Trophoblast cell (in vitro differentiated cells and primary cell): ENCODE results near the gene BCL10.

ENCODE experiments used
- DNase-seq, 2 donors: peaks; one replicate each; pipeline ENCODE4 v3.0.0-alpha.2; 2016
- H2AFZ ChIP-seq: 2 replicates; pipeline ENCODE4 v1.6.1; 2013; ENCODE audit warnings: low read length, moderate library complexity, mild to moderate bottlenecking; ENCODE audit not compliant: insufficient read depth, poor library complexity
- H2AK5ac ChIP-seq: 2 replicates; pipeline ENCODE4 v1.6.1; 2013; ENCODE audit warnings: mild to moderate bottlenecking, low read length
- H2BK120ac ChIP-seq: 2 replicates; pipeline ENCODE4 v1.6.1; 2013; ENCODE audit warnings: low read length, mild to moderate bottlenecking, moderate library complexity; ENCODE audit not compliant: insufficient read depth, poor library complexity
- H2BK12ac ChIP-seq: 2 replicates; pipeline ENCODE4 v1.6.1; 2013; ENCODE audit warnings: mild to moderate bottlenecking, low read length, moderate library complexity
- H2BK5ac ChIP-seq: 2 replicates; pipeline ENCODE4 v1.6.1; 2013; ENCODE audit warnings: low read length, low read depth, moderate library complexity, mild to moderate bottlenecking; ENCODE audit not compliant: poor library complexity
- H3K14ac ChIP-seq: 2 replicates; pipeline ENCODE4 v1.6.1; 2013; ENCODE audit warnings: mild to moderate bottlenecking, low read length
- H3K18ac ChIP-seq: 2 replicates; pipeline ENCODE4 v1.6.1; 2013; ENCODE audit warnings: mild to moderate bottlenecking, low read length
- H3K23ac ChIP-seq: 2 replicates; pipeline ENCODE4 v1.6.1; 2013; ENCODE audit warnings: low read length
- H3K27ac ChIP-seq: 2 replicates; pipeline ENCODE4 v1.5.1; 2013; ENCODE audit warnings: low read depth, mild to moderate bottlenecking, inconsistent platforms, low read length, moderate library complexity
- H3K27me3 ChIP-seq: 2 replicates; pipeline ENCODE4 v1.6.1; 2013; ENCODE audit warnings: inconsistent platforms, mild to moderate bottlenecking, low read length, moderate library complexity; ENCODE audit not compliant: insufficient read depth
- H3K36me3 ChIP-seq, 2 experiments: 1 replicate in 1 of 2; 2 replicates in 1 of 2; pipeline ENCODE4 v1.6.1; 2013; ENCODE audit warnings: low read length in 2 of 2, mild to moderate bottlenecking in 2 of 2, moderate library complexity in 1 of 2; ENCODE audit not compliant: insufficient read depth in 2 of 2, control insufficient read depth in 1 of 2
- H3K4ac ChIP-seq: 2 replicates; pipeline ENCODE4 v1.6.1; 2013; ENCODE audit warnings: low read depth, mild to moderate bottlenecking, low read length, moderate library complexity
- H3K4me1 ChIP-seq, 2 experiments: 1 replicate in 1 of 2; 2 replicates in 1 of 2; pipeline ENCODE4 v1.6.1; 2013; ENCODE audit warnings: low read length in 2 of 2, mild to moderate bottlenecking in 2 of 2, moderate library complexity in 1 of 2; ENCODE audit not compliant: insufficient read depth in 2 of 2, control insufficient read depth in 1 of 2
- H3K4me2 ChIP-seq: 2 replicates; pipeline ENCODE4 v1.6.1; 2013; ENCODE audit warnings: inconsistent platforms, mild to moderate bottlenecking, low read length, moderate library complexity
- H3K4me3 ChIP-seq: 2 replicates; pipeline ENCODE4 v1.5.1; 2013; ENCODE audit warnings: mild to moderate bottlenecking, low read depth, low read length, inconsistent platforms
- H3K79me1 ChIP-seq: one replicate; pipeline ENCODE4 v1.6.1; 2013; ENCODE audit warnings: low read length
- H3K79me2 ChIP-seq: 2 replicates; pipeline ENCODE4 v1.6.1; 2013; ENCODE audit warnings: low read length, mild to moderate bottlenecking; ENCODE audit not compliant: control insufficient read depth, insufficient read depth, poor library complexity
- H3K9ac ChIP-seq: 2 replicates; pipeline ENCODE4 v1.6.1; 2013; ENCODE audit warnings: mild to moderate bottlenecking, low read length
- H3K9me3 ChIP-seq: 2 replicates; pipeline ENCODE4 v1.6.1; 2013; ENCODE audit warnings: low read depth, mild to moderate bottlenecking, control low read depth, inconsistent platforms, low read length; ENCODE audit not compliant: insufficient read depth
- H4K12ac ChIP-seq: 2 replicates; pipeline ENCODE4 v1.6.1; 2013; ENCODE audit warnings: low read depth, mild to moderate bottlenecking, low read length, moderate library complexity
- H4K8ac ChIP-seq: 2 replicates; pipeline ENCODE4 v1.6.1; 2013; ENCODE audit warnings: low read depth, mild to moderate bottlenecking, low read length, moderate library complexity
- H4K91ac ChIP-seq: one replicate; pipeline ENCODE4 v1.6.1; 2013; ENCODE audit warnings: low read depth, mild to moderate bottlenecking, low read length, moderate library complexity
- WGBS: extraction: QIAGEN DNeasy Blood & Tissue Kit; methylation state at CpG from one replicate; pipeline ENCODE4 v1.1.7; 2013; ENCODE audit warnings: missing lambda C conversion rate; ENCODE audit not compliant: insufficient read length, insufficient coverage; ENCODE audit errors: extremely low coverage; 5-methylcytosine and 5-hydroxymethylcytosine counted together

The BCL10 gene

GRCh38 chr1:85279458-85280080 is 3.1 kb upstream of the BCL10 start:
- H2BK12ac ChIP-seq, result no peak overlapping the region
- H3K4me1 ChIP-seq, result peaks cover 6% of the 10 kb centered on the region in 2 experiments
- peak overlapping the region; percentile 11 for H3K14ac ChIP-seq
- H3K36me3 ChIP-seq, result no peaks in the 10 kb centered on the region
- H3K4me3 ChIP-seq, result no peak overlapping the region
- H3K9me3 ChIP-seq, result no peaks in the 10 kb centered on the region
- no peak overlapping the region for H3K18ac ChIP-seq
- no peak for DNase-seq
- H2AFZ ChIP-seq, result peak overlapping the region; percentile 64
- no peak overlapping the region for H3K23ac ChIP-seq
- no peak overlapping the region for H3K9ac ChIP-seq
- peak overlapping the region; percentile 4 for H3K4ac ChIP-seq
- peak overlapping the region; percentile 47 for H4K8ac ChIP-seq
- no peak overlapping the region for H4K12ac ChIP-seq
- H2BK120ac ChIP-seq, result no peak overlapping the region
- no peak overlapping the region for H4K91ac ChIP-seq
- H3K79me2 ChIP-seq, result peaks cover 7% of the 10 kb centered on the region
- H2AK5ac ChIP-seq, result no peak overlapping the region
- H3K27me3 ChIP-seq, result no peaks in the 10 kb centered on the region
- WGBS, result no CpG with 5 or more reads among the region's 10 CpGs
- no peak overlapping the region for H3K4me2 ChIP-seq
- peaks cover 10% of the 10 kb centered on the region for H3K79me1 ChIP-seq
- H3K27ac ChIP-seq, result no peak overlapping the region
- H2BK5ac ChIP-seq, result no peak overlapping the region

- Histone ChIP-seq H4K8ac (peak overlapping the region; percentile 17), H2BK5ac (no peak overlapping the region), H2AFZ (peak overlapping the region; percentile 64), H3K18ac (no peak overlapping the region), H3K27me3 (no peaks in the 10 kb centered on the region), H3K14ac (peak overlapping the region; percentile 11), H4K12ac (no peak overlapping the region), H3K4ac (no peak overlapping the region), H3K9me3 (no peaks in the 10 kb centered on the region), H4K91ac (no peak overlapping the region), H2BK12ac (no peak overlapping the region), H3K23ac (no peak overlapping the region), H3K27ac (no peak overlapping the region), H3K9ac (no peak overlapping the region), H3K79me1 (peaks cover 10% of the 10 kb centered on the region), H3K4me2 (no peak overlapping the region), H2BK120ac (no peak overlapping the region), H3K4me3 (no peak overlapping the region), H3K4me1 (peaks cover 6% of the 10 kb centered on the region in 2 experiments), H3K36me3 (no peaks in the 10 kb centered on the region), H3K79me2 (peaks cover 7% of the 10 kb centered on the region), H2AK5ac (no peak overlapping the region)
- peak; percentile 42 to 63 for DNase-seq
- no CpG with 5 or more reads among the region's 2 CpGs for WGBS
Observed at GRCh38 chr1:85278853-85279314, 2.5 kb upstream of the BCL10 start.

- no peak overlapping the region for H4K12ac ChIP-seq
- H2AK5ac ChIP-seq, result no peak overlapping the region
- H4K8ac ChIP-seq, result no peak overlapping the region
- H3K79me1 ChIP-seq, result peaks cover 10% of the 10 kb centered on the region
- no peak overlapping the region for H3K9ac ChIP-seq
- no peak overlapping the region for H3K18ac ChIP-seq
- no peak overlapping the region for H4K91ac ChIP-seq
- peaks cover 6% of the 10 kb centered on the region in 2 experiments for H3K4me1 ChIP-seq
- no peak overlapping the region for H2BK120ac ChIP-seq
- H2BK12ac ChIP-seq, result no peak overlapping the region
- peaks cover 7% of the 10 kb centered on the region for H3K79me2 ChIP-seq
- no peaks in the 10 kb centered on the region for H3K9me3 ChIP-seq
- no peak overlapping the region for H3K4ac ChIP-seq
- no peak overlapping the region for H3K4me2 ChIP-seq
- no peak overlapping the region for H3K27ac ChIP-seq
- H3K14ac ChIP-seq, result no peak overlapping the region
- no peak overlapping the region for H2BK5ac ChIP-seq
- no peak overlapping the region for H3K4me3 ChIP-seq
- no CpG with 5 or more reads among the region's 4 CpGs for WGBS
- H2AFZ ChIP-seq, result no peak overlapping the region
- H3K36me3 ChIP-seq, result no peaks in the 10 kb centered on the region
- no peak for DNase-seq
- no peaks in the 10 kb centered on the region for H3K27me3 ChIP-seq
- H3K23ac ChIP-seq, result no peak overlapping the region
Observed at GRCh38 chr1:85277802-85278201, 1.4 kb upstream of the BCL10 start.

GRCh38 chr1:85276978-85277639 is 677 bp upstream of the BCL10 start:
- Histone ChIP-seq H3K23ac (no peak overlapping the region), H4K12ac (peak overlapping the region; percentile 56), H4K91ac (no peak overlapping the region), H2AFZ (peak overlapping the region; percentile 47), H3K9me3 (no peaks in the 10 kb centered on the region), H3K27me3 (no peaks in the 10 kb centered on the region), H3K4me3 (peak overlapping the region; percentile 87), H2BK5ac (no peak overlapping the region), H4K8ac (peak overlapping the region; percentile 93), H2BK120ac (no peak overlapping the region), H3K18ac (no peak overlapping the region), H3K79me1 (peaks cover 10% of the 10 kb centered on the region), H3K14ac (peak overlapping the region; percentile 68), H3K79me2 (peaks cover 7% of the 10 kb centered on the region), H3K9ac (no peak overlapping the region), H3K4me2 (peak overlapping the region; percentile 66), H2AK5ac (no peak overlapping the region), H3K4me1 (peaks cover 6% of the 10 kb centered on the region in 2 experiments), H3K36me3 (no peaks in the 10 kb centered on the region), H3K27ac (peak overlapping the region; percentile 66), H2BK12ac (no peak overlapping the region), H3K4ac (no peak overlapping the region)
- no peak for DNase-seq
- WGBS, result no CpG with 5 or more reads among the region's 11 CpGs
